ENCODE measurements around the gene SLCO3A1.

SLCO3A1 gene

DNA sequence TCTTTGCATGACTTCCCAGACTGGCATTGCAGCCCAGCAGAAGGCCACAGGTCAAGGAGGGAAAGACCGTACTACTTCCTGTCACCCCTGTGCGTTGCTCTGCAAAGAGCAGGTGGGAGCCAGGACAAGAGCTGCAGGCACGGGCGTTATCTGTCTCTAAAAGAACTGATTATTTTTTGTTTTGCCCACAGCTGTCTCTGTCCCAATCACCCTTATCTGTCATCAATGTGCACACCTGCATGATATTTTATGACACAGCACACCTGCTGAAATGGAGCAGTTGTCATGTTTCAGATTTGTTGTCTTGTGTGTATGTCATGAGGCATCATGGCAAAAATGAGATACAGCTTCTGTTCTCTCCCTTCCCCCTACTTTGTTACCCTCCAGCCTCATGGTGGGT is 58.8 kb downstream of the SLCO3A1 start:
- no peak for DNase-seq (ENCODE audit: low spot score)

DNA sequence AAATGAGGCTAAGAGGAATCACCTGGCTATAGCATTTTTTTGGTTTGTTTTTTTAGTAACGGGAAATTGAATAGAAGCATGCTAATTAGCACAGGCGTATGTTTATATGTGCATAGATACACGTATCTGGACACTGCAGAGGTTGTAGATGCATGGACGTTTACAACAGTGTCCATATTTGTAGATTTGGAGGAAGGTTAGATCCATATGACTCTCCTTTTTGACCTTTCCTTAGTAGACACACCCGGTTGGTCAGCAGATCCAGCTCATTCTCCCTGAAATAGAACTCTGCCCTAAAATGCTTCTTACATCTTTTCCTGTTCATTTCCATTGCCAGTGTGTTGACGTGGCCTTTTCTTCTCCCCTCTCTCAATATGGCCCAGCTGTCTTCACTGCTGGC is 60.1 kb downstream of the SLCO3A1 start:
- DNase-seq (ENCODE audit: low spot score): peak; percentile 39

DNA sequence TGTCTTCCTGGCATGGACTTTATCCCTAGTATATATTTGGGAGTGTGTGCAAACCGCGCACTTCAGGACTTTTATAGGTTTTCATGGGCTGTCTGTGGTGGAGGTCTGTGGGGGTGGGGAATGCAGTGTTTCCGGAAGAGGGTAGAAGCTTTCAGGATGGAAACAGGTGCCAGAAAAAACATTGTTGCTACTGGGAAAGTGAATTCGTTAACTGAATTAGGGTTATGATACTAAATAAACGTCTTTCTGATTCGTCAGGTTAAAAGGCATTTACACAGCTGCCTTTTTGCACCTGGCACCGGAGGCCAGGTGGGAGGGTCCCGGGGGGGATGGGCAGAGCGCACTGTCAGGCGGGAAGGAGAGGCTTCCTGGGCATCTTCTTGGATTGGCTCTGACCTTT is 62.1 kb downstream of the SLCO3A1 start:
- DNase-seq (ENCODE audit: low spot score): no peak

DNA sequence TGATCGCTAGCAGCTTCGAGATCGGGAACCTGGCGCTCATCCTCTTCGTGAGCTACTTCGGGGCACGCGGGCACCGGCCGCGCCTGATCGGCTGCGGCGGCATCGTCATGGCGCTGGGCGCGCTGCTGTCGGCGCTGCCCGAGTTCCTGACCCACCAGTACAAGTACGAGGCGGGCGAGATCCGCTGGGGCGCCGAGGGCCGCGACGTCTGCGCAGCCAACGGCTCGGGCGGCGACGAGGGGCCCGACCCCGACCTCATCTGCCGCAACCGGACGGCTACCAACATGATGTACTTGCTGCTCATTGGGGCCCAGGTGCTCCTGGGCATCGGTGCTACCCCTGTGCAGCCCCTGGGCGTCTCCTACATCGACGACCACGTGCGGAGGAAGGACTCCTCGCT is 62.5 kb downstream of the SLCO3A1 start:
- no peak for DNase-seq (ENCODE audit: low spot score)

DNA sequence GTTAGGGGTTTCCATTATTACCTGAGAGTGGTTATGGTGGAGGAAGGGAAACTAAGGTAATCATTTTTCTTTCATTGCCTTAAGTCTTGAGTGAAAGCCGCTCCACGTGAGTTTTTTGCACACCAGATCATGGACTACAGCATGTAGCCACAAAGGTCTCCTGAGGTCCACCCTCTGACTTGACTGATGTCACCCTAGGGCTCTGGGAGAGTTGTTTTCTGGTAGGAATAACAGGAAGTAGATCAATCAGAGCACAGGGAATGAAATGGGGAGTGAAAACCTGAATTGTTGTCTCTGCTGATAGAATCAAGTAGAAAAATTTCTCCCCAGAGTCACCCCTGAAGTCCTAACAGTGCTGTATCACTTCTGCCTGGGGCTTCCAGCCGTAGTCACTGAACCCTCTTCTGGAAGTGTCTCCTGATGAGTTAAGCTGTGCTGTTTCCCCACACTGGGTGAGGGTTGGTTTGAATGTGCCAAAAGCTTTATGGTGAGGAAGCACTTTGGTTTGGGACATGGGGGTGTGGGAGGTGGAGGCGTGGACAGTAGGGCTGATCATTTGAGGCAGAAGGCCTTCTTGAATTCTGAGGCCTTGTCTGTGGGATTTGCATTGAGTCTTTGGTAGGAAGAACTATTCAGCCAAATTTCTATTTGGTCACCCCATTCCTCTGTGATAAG is 64.3 kb downstream of the SLCO3A1 start:
- no peak for DNase-seq (ENCODE audit: low spot score)

DNA sequence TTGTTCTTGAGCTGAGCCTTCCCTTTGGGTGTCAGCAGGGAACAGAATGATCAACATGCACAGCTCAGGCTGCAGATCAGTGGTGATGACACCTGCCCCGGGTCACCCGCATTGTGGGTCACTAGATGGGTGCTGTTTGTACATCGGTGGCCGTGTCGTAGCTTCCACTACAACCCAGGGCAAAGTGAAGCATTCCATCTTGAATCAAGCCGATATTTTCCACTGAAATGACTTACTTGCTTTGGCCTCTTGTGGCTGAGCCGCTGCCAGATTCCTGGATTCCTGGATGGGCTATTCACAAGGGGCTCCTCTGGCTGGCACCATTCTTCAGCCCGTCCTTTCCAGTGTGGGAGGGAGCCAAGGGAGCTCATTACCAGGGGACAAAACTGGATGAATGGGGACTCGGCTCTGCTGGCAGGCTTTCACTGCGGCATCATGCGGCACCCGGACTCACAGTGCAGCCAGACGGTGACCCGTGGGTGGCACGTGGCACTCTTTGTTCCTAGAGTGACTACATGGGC is 65.6 kb downstream of the SLCO3A1 start:
- no peak for DNase-seq (ENCODE audit: low spot score)

DNA sequence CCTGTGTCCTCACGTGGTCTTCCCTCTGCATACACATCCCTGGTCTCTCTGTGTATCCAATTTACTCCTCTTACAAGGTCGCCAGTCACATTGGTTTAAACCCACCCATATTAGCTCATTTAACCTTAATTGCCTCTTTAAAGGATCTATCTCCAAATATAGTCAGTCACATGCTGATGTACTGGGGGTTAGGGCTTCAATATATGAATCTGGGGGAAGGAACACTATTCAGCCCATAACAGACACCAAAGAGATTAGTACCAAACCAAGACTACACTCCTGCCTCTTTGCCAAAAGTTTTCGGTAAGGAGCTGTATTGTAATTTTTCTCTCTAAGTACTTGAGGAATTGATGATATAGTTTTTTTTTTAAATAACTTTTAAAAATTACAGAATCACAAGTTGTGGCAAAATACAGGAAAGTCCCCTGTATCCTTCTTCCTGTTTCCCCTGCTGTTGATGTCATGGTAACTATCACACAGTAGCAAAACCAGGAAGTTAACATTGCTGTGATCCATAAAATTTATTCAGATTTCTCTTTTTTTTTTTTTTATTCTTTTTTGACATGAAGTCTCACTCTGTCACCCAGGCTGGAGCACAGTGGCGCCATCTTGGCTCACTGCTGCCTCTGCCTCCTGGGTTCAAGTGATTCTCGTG is 67.8 kb downstream of the SLCO3A1 start:
- DNase-seq (ENCODE audit: low spot score): no peak

DNA sequence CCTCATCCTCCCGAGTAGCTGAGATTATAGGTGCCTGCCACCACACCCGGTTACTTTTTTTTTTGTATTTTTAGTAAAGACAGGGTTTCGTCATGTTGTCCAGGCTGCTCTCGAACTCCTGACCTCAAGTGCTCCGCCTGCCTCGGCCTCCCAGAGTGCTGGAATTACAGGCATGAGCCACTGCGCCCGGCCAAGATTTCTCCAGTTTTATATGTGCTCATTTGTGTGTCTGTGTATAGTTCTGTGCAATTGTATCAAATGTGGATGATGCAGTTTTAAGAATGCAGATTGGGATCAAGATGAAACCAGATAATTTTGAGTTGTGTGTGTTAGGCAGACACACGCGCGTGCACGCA is 68.3 kb downstream of the SLCO3A1 start:
- no peak for DNase-seq (ENCODE audit: low spot score)

DNA sequence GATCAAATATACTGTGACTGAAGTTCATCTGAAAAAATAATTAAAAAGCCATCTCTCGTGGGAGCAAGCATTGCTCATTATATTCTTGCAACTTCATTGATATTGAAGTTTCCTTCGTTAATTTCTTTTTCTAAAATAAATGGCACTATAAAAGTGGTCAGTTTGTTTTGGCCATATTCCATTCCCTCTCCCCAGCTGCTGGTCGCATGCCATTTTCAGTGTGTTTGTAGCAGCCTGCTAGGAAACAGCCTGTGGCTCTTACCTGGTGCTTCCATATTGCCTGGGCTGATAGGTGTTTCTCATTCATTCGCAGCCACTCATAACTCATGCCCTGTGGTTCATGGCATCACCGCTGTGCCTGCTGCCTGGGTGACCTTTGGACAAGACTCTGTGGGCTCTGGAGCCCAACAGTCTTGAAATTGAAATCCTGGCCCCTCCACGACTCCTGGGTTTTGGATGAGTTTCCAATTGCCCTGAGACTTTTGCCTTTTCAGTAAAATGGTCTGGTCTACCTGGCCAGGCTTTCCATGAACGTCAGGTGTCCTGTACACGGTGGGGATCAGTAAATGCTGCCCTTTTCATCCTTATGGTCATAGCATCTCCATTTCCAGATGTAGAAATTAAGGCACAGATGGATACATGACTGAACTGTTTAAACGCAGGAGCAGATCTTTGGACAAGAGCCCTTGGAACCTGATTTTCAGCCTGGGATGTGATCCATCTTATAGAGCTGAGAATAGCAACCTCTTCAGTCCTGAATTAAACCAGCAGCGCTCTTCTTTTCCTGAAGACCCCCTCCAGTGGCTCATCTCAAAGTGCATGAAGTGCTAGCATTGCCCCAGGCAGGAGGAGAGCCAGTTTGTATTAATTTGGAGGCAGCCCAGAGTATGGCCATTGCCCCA is 69.4 kb downstream of the SLCO3A1 start:
- DNase-seq (ENCODE audit: low spot score): no peak

DNA sequence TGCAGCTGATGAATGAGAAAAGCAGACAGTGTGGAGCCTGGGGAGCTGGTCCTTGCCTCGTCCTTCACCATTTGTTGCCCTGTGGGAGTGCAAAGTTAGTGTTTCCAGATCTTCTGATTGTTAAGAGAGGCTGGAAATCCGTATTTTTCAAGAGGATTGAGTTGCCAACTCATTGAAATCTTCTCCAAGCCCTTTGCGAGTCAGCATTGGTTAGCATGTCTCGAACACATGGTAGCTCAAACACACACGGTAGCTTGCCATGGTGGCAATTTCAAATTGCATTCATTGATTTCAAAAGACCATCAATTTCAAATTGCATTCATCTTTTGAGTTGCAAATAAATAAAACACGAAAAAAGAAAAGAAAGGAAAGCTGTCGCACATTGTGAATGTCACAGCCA is 70.7 kb downstream of the SLCO3A1 start:
- DNase-seq (ENCODE audit: low spot score): no peak

DNA sequence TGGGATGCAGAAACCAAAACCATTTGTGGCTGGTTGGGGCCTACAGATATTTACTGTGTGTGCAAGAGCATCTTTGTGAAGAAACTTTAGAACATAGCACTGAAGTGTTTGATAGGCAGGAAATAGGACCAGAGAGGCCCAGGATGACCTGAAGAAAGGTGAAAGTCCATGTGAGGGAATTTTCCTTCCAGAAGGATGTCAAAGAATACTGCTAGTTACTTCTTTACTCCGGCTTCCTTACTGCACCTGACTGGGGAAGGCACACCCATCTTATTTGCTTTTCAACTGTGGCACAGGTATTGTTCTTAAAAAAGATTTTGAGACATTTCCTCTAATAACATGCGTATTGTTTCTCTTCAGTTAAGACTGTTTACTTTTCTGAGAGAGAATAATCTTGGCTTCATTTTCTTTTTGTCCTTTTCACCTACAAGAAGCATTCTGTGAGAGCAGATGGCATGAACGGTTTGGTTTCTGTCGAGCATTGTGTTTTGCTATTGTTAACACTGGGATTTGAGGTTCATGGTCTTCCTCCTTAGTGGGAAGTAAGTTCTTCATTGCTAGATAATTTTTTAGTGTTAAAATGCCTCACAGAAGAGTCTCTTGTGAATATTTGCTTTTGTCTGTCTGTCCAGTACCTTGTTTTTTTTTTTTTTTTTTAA is 71.5 kb downstream of the SLCO3A1 start:
- no peak for DNase-seq (ENCODE audit: low spot score)

DNA sequence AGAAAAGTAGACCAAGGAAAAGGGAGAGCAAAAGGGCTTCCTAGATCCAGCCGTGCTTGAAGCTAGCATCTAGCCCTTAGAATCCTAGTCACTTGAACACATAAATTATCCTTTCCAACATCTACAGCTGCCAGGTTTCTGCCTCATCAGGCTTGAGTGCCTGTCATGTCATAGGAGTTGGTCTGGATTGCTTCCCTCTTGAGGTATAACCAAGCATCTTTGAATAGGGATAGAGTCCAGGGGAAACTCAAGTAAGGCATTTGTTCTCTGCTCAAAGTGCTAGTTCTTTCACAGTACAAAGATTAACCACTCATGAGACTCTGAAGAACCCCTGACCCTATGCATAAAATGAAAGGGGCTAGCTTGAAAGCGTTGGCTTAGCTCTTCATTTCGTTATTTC is 72.3 kb downstream of the SLCO3A1 start:
- DNase-seq (ENCODE audit: low spot score): no peak

DNA sequence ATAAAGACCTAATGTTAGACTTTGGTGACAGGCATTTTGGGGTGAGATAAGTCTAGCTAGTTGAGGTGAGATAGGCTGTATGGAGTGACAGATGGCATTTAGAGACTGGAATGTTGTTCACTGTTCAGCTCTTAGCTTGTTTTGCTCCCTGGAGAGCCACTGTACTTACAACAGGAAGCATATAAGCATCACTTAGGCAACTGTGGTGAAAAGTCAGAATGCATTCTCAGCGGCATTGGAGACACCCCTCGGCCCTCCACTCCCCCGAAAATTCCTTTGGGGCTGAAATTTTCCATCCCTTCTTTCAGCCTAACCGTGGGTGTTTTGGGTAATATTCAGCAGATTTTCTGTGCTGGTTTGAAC is 73.4 kb downstream of the SLCO3A1 start:
- DNase-seq (ENCODE audit: low spot score): no peak

DNA sequence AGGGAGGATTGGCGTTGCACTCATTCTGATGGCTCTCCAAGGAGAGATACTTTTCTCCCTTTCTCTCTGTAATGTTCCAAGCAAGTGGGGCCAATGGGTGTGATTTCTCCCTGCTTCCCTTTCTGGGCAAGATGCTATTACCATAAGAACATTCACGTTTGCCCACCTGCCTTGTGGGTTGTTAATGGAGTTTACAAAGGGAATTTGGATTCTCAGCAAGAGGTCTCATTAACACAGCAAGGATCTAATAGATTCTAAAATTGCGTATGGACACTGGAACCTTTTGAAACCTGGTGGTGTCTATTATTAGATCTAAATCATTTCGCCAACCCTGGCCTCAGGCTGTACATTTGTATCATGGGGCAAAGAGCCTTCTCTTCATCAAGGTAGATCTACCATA is 74.1 kb downstream of the SLCO3A1 start:
- no peak for DNase-seq (ENCODE audit: low spot score)

DNA sequence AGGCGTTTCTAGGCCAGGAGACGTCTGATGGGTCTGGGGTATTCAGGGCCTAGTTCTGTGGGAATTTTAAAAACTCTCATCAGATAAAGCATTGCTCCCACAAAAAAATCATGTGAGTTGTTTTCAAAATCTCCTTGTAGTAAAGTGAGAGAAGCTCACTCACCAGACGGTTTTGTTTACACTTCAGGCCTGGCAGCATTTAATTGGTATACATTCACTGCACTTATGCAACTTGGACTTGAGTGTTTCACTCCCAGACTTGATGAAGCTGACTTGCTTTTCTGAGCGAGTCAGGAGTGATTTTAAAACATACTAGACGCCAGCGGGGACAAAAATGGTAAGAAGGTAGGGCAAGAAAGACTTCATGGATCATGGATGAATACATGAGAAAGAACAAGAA is 75.2 kb downstream of the SLCO3A1 start:
- DNase-seq (ENCODE audit: low spot score): no peak

DNA sequence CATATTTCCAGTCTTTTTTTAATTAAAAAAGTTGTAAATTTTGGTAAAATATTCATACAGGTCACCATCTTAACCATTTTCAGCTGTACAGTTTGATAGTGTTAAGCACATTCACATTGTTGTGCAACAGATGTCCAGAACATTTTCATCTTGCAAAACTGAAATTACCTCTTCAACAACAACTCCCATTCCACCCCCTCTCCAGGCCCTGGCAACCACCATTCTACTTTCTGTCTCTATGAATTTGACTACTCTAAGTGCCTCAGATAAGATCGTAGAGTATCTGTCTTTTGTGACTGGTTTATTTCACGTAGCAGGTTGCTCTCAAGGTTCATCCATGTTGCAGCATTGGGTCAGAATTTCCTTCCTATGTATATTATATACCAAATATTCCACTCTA is 76.0 kb downstream of the SLCO3A1 start:
- no peak for DNase-seq (ENCODE audit: low spot score)

DNA sequence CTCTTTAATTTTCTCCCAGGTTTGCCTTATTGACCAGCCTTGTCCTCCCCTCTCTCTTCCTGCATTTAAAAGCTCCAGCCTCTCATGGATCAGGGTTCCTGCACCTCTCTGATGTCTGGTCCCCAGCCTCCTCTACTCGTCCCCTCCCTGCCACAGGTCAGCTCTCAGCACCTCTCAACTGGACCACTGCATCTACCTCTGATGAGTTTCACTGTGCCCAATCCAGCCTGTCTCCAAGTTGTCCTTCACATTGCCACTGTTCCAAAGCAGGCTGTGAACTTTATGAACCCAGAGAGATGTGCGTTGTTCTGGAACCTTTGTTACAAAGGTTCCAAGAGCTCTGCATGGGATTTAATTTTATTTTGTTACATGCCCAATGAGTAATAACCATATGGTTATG is 76.6 kb downstream of the SLCO3A1 start:
- no peak for DNase-seq (ENCODE audit: low spot score)

DNA sequence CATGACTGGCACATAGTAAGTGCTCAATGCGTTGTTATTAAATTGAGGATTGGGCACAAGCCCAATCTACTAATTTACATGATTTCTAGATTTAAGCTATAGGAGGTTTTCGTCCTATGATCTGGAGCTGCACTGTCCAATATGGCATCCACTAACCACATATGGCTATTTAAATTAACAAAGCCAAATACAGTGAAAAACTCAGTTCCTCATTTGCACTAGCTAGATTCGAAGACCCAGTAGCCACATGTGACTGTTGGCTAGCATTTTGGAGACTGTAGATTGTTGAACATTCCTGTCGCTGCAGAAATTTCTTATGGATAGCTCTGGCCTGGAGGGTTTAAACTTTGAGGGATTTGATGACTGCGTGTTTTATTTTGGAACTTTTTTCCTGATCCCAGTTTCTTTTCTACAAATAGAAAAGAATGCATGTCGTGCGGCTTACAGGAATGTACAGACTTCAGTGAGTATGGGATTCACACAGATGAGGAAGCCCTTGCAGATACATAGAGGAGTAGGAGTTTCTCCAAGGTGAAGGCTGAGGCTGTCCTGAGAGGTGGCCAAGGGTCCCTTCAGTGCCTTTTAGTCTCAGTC is 82.8 kb downstream of the SLCO3A1 start:
- DNase-seq (ENCODE audit: low spot score): peak; percentile 39

DNA sequence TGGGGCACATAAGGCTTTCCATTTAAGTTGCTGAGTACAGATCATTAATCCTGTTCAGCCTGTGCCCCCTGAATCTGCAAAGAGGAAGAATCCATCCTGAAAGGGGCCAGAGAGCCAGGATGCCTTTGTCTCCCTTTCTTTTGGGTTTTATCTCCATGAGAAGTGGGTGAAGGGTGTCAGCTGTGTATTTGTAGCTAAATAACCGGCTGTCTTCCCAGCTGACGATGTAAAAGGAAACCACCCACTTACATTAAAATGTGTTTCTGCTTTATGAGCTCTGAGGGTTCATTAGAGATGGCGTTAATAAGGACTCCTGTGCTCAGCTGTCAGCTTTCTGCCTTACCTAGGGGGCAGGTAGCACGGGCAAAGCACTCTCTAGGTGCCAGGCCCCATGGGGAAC is 83.4 kb downstream of the SLCO3A1 start:
- DNase-seq (ENCODE audit: low spot score): no peak

DNA sequence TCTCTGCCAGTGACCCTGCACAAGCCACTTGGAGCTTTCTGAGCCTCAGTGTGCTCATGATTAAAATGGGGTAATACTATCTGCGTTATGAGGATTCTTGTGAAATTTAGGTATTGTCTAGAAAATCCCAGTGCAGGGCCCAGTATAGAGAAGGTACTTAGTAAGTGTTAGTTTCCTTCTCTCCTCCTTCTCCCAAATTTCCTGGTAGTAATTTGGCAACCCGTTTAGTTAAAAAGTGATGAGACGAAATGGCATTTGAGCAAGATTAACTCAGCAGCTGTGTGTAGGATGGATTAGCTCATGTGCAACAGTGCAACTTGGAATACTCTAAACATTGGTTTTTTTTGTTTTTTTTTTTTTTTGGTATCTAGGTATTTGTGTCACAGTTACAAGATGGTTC is 84.6 kb downstream of the SLCO3A1 start:
- no peak for DNase-seq (ENCODE audit: low spot score)

DNA sequence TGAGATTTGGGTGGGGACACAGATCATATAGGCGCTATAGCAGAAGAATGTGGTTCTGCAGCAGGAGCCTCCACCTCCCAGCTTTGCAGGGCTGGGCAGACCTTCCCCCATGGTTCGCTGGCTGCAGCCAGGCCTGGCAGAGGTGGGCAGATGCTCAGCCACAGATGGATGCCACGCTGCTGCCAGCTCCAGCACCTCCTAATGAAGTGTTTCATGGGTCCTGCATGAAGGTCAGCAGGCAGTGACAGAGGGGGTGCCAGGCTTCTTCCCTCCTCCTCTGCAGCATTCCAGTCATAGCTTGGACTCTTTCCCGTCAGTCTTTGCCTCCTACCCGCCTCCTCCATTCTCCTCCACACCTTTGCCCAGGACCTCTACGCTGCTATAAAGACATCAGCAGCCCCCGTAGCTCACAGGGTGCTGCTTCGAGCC is 85.9 kb downstream of the SLCO3A1 start:
- DNase-seq (ENCODE audit: low spot score): no peak

All from AG08396 (cell line).